ENCODE measurements around the gene ACACA.

DNA sequence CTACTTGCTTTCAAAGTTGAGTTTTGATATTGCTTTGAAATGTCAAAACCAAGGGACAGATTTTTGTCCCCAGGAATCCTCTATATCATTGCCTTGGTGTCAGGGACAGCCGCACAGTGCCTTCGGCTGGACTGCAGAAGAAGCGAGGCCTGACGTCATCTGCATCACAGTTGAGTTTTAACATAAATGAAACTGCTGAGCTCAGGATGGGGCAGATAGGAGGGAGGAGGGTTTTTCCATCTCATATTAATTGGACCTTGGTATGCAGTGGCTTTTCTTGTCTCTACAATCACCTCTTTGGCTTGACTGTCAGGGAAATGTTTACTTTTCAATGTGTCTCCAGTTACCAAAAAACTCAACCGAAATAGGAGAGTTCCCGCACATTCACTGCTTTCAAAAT is 346.5 kb downstream of the ACACA start:
- TF ChIP-seq, protein P1, sequence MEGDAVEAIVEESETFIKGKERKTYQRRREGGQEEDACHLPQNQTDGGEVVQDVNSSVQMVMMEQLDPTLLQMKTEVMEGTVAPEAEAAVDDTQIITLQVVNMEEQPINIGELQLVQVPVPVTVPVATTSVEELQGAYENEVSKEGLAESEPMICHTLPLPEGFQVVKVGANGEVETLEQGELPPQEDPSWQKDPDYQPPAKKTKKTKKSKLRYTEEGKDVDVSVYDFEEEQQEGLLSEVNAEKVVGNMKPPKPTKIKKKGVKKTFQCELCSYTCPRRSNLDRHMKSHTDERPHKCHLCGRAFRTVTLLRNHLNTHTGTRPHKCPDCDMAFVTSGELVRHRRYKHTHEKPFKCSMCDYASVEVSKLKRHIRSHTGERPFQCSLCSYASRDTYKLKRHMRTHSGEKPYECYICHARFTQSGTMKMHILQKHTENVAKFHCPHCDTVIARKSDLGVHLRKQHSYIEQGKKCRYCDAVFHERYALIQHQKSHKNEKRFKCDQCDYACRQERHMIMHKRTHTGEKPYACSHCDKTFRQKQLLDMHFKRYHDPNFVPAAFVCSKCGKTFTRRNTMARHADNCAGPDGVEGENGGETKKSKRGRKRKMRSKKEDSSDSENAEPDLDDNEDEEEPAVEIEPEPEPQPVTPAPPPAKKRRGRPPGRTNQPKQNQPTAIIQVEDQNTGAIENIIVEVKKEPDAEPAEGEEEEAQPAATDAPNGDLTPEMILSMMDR (IDR thresholded peaks at IDR 0.05): no peak
- no peak for TF ChIP-seq POLR2A (IDR thresholded peaks at IDR 0.05)

All from adrenal gland (tissue), 5 donors.